Keratinocyte (primary cell): ENCODE data around the gene FCER1A. TPM values are rescaled to one million over a fixed set of nuclear protein-coding genes. Genes with fewer than 3 reads are reported as not detected.

Source experiments
- DNase-seq: peaks from one replicate; pipeline ENCODE4 v3.0.0-alpha.2; 2011; ENCODE audit warnings: low read depth, missing footprints, low spot score
- FAIRE-seq: peaks from 2 replicates; lab custom pipeline; 2011; peaks lifted over from hg19 to GRCh38; lab: Jason Lieb, UNC
- H2AFZ ChIP-seq: 2 replicates; pipeline ENCODE4 v1.6.0; 2012; ENCODE audit warnings: low read length, control low read depth, inconsistent platforms; ENCODE audit not compliant: control insufficient read depth
- H3K27ac ChIP-seq: 2 replicates; pipeline ENCODE4 v1.5.1; 2011; ENCODE audit warnings: low read length; ENCODE audit not compliant: control insufficient read depth, insufficient read depth
- H3K27me3 ChIP-seq: 3 replicates; pipeline ENCODE4 v1.6.0; 2011; ENCODE audit warnings: low read length; ENCODE audit not compliant: control insufficient read depth, insufficient read depth; ENCODE audit errors: extremely low read depth
- H3K36me3 ChIP-seq, 2 experiments: 2 replicates in 1 of 2; 3 replicates in 1 of 2; pipeline ENCODE4 v1.5.1; 2011; ENCODE audit warnings: low read length in 2 of 2, mild to moderate bottlenecking in 1 of 2; ENCODE audit not compliant: control insufficient read depth in 2 of 2, insufficient read depth in 2 of 2; ENCODE audit errors: extremely low read depth in 1 of 2
- H3K4me1 ChIP-seq: 3 replicates; pipeline ENCODE4 v1.5.1; 2011; ENCODE audit warnings: low read length; ENCODE audit not compliant: control insufficient read depth, insufficient read depth; ENCODE audit errors: extremely low read depth
- H3K4me2 ChIP-seq: 3 replicates; pipeline ENCODE4 v1.6.0; 2011; ENCODE audit warnings: low read depth, low read length; ENCODE audit not compliant: control insufficient read depth, insufficient read depth; ENCODE audit errors: extremely low read depth
- H3K4me3 ChIP-seq, 3 experiments: fragments of 200-600 bp in 1 of 3; sonication (generic) in 1 of 3; 2 replicates in 2 of 3; 3 replicates in 1 of 3; pipeline ENCODE4 v1.5.1; 2011 to 2016; ENCODE audit warnings: low read length in 3 of 3, mild to moderate bottlenecking in 3 of 3, control low read depth in 2 of 3, inconsistent platforms in 1 of 3, low read depth in 1 of 3, mixed read lengths in 1 of 3, mixed run types in 1 of 3, moderate library complexity in 1 of 3; ENCODE audit not compliant: control insufficient read depth in 2 of 3, insufficient read depth in 2 of 3; ENCODE audit errors: extremely low read depth in 1 of 3
- H3K79me2 ChIP-seq: 2 replicates; pipeline ENCODE4 v1.6.0; 2012; ENCODE audit warnings: low read length; ENCODE audit not compliant: control insufficient read depth, insufficient read depth
- H3K9ac ChIP-seq: 3 replicates; pipeline ENCODE4 v1.6.0; 2011; ENCODE audit warnings: low read length; ENCODE audit not compliant: control insufficient read depth, insufficient read depth; ENCODE audit errors: extremely low read depth
- H3K9me1 ChIP-seq: 3 replicates; pipeline ENCODE4 v1.6.0; 2011; ENCODE audit warnings: low read length; ENCODE audit not compliant: control insufficient read depth, insufficient read depth; ENCODE audit errors: extremely low read depth
- H3K9me3 ChIP-seq: 2 replicates; pipeline ENCODE4 v1.5.1; 2012; ENCODE audit warnings: low read depth, low read length; ENCODE audit not compliant: control insufficient read depth
- H4K20me1 ChIP-seq: 3 replicates; pipeline ENCODE4 v1.6.0; 2011; ENCODE audit warnings: low read length; ENCODE audit not compliant: control insufficient read depth, insufficient read depth; ENCODE audit errors: extremely low read depth
- EZH2 ChIP-seq: IDR thresholded peaks from one replicate; pipeline ENCODE4 v1.6.1; 2012; ENCODE audit warnings: inconsistent platforms, mild to moderate bottlenecking, low read length, moderate library complexity
- dilution Hi-C: fragments of 300-500 bp; cut with MboI; formaldehyde crosslinking; loops from one replicate; pipeline ENCODE4 v1.7.0; 2020; ENCODE audit warnings: low sequenced_read_pairs; ENCODE audit not compliant: extremely low pct_ligation_motif_present
- polyA plus RNA-seq, 5 experiments: library from polyadenylated mRNA; depleted of rRNA in 3 of 5; stranded (reverse) in 3 of 5; stranded (forward) in 1 of 5; unstranded in 1 of 5; fragments of >200 nt; gene quantifications; 1 replicate in 1 of 5; 2 replicates in 3 of 5; 3 replicates in 1 of 5; pipeline versions ENCODE4 v1.2.1 to v1.2.3, GENCODE V29; 2011 to 2012; ENCODE audit warnings: missing spikeins in 2 of 5, low read depth in 1 of 5, low replicate concordance in 1 of 5
- TF ChIP-seq, protein P1 (sequence below), 3 experiments: IDR thresholded peaks in 1 of 3; conservative IDR thresholded peaks in 1 of 3; optimal IDR thresholded peaks in 1 of 3; 2 replicates in 2 of 3; 3 replicates in 1 of 3; pipeline versions ENCODE3 to v1.5.1; 2011; ENCODE audit warnings: low read length in 3 of 3, mild to moderate bottlenecking in 3 of 3, moderate library complexity in 2 of 3, control low read depth in 1 of 3, inconsistent platforms in 1 of 3; ENCODE audit not compliant: insufficient read depth in 2 of 3; ENCODE audit errors: extremely low read depth in 1 of 3

FCER1A gene
- polyA plus RNA-seq, 1 donor (not counting 4 experiments of a cell fraction or from before 2014, with no cell fraction given) = not detected

DNA sequence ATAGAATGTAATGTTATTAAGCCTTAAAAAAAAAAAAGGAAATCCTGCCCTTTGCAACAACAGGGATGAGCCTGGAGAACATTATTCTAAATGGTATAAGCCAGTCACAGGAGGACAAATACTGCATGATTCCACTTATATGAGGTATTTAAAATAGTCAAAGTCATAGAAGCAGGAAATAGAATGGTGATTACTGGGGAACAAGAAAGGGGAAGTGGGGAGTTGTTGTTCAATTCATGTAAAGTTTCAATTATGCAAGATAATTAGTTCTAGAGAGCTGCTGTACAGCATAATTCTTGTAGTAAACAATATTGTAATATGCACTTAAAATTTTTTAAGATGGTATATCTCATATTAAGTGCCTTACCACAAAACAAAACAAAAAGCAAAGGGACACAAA lies 13.2 kb downstream of the FCER1A start:
- DNase-seq (no peak), FAIRE-seq (no peak)
- H4K20me1 ChIP-seq = no peaks in the 10 kb centered on the region
- dilution Hi-C loops = no loop called here
- H3K4me1 ChIP-seq = no peaks in the 10 kb centered on the region
- TF ChIP-seq EZH2 = no peak
- TF ChIP-seq, protein P1, sequence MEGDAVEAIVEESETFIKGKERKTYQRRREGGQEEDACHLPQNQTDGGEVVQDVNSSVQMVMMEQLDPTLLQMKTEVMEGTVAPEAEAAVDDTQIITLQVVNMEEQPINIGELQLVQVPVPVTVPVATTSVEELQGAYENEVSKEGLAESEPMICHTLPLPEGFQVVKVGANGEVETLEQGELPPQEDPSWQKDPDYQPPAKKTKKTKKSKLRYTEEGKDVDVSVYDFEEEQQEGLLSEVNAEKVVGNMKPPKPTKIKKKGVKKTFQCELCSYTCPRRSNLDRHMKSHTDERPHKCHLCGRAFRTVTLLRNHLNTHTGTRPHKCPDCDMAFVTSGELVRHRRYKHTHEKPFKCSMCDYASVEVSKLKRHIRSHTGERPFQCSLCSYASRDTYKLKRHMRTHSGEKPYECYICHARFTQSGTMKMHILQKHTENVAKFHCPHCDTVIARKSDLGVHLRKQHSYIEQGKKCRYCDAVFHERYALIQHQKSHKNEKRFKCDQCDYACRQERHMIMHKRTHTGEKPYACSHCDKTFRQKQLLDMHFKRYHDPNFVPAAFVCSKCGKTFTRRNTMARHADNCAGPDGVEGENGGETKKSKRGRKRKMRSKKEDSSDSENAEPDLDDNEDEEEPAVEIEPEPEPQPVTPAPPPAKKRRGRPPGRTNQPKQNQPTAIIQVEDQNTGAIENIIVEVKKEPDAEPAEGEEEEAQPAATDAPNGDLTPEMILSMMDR (optimal IDR thresholded peaks at IDR 0.05 in 1 of 3, IDR thresholded peaks at IDR 0.05 in 1 of 3, conservative IDR thresholded peaks at IDR 0.05 in 1 of 3; ENCODE audit: extremely low read depth in 1 of 3, insufficient read depth in 2 of 3, low read length in 3 of 3) = no peak
- no peaks in the 10 kb centered on the region for H3K79me2 ChIP-seq
- H3K9ac ChIP-seq = no peak overlapping the region
- no peak overlapping the region for H2AFZ ChIP-seq
- no peaks in the 10 kb centered on the region for H3K36me3 ChIP-seq
- no peaks in the 10 kb centered on the region for H3K27me3 ChIP-seq
- H3K4me3 ChIP-seq = no peak overlapping the region
- no peaks in the 10 kb centered on the region for H3K9me3 ChIP-seq
- no peak overlapping the region for H3K27ac ChIP-seq
- H3K9me1 ChIP-seq = no peaks in the 10 kb centered on the region
- no peak overlapping the region for H3K4me2 ChIP-seq

DNA sequence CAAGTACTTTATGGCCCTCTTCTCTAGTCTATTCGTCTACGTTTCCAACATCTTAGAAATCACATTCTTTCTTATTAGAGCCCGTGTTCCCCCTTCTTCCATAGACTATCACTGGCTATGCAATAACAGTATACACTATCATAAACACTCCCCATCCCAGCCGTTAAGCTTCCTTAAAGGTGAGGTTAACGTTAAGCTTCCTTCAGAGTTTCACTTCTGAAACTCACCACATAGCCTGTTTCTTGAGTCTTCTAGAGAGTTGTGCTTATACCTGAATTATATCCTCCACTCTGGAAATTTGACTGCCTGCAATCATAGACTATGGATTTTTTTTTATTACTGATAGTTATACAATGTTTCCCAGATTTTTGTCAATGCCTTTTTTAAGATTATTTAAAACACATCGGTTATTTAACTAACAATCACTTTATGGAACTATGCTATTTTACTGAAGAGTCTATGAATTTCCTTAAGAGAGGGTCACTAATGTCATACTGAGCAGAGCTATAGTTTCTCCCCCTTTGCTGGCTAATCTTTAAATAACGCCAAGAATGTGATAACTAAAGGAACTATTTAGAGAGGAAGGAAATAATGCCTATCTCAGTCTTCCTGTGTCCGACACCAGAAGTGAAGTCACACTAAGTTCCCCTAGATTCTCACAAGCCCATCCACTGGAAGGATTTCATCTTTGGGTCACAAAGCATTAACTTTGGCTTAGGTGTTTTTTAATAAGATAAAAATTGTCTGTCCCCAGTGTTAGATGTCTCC lies 16.8 kb downstream of the FCER1A start:
- TF ChIP-seq, protein P1 (optimal IDR thresholded peaks at IDR 0.05 in 1 of 3, IDR thresholded peaks at IDR 0.05 in 1 of 3, conservative IDR thresholded peaks at IDR 0.05 in 1 of 3; ENCODE audit: extremely low read depth in 1 of 3, insufficient read depth in 2 of 3, low read length in 3 of 3) = no peak
- TF ChIP-seq EZH2 = no peak
- no peaks in the 10 kb centered on the region for H3K27me3 ChIP-seq
- no peaks in the 10 kb centered on the region for H3K9me3 ChIP-seq
- FAIRE-seq (no peak), DNase-seq (no peak)
- H3K9ac ChIP-seq = no peak overlapping the region
- no peaks in the 10 kb centered on the region for H4K20me1 ChIP-seq
- no peaks in the 10 kb centered on the region for H3K36me3 ChIP-seq
- H2AFZ ChIP-seq = no peak overlapping the region
- no peak overlapping the region for H3K4me3 ChIP-seq
- H3K79me2 ChIP-seq = no peaks in the 10 kb centered on the region
- no peaks in the 10 kb centered on the region for H3K4me1 ChIP-seq
- dilution Hi-C loops = no loop called here
- H3K9me1 ChIP-seq = no peaks in the 10 kb centered on the region
- no peak overlapping the region for H3K4me2 ChIP-seq
- no peak overlapping the region for H3K27ac ChIP-seq
